Tibial nerve (tissue), 4 donors: ENCODE data around the gene CRABP1. TPM values are rescaled to one million over a fixed set of nuclear protein-coding genes. Genes with fewer than 3 reads are reported as not detected.
A peak's percentile ranks its signal among the peaks of the same experiment; 100 is the strongest.

Experiments used
- DNase-seq, 2 donors: peaks; one replicate each; pipeline ENCODE4 v3.0.0-alpha.2; 2019; ENCODE audit warnings: low spot score in 2 of 2
- H3K27ac ChIP-seq, 4 donors: fragments of 200-600 bp; sonication (generic) in 3 of 4; one replicate each; pipeline ENCODE4 v1.5.1; 2017 to 2019; ENCODE audit warnings: mild to moderate bottlenecking in 1 of 4
- H3K27me3 ChIP-seq, 2 donors: fragments of 200-600 bp; sonication (generic) in 1 of 2; one replicate each; pipeline versions ENCODE4 v1.5.1 to v1.6.0; 2017 to 2019
- H3K36me3 ChIP-seq, 3 donors: fragments of 200-600 bp; sonication (generic); one replicate each; pipeline ENCODE4 v1.5.1; 2018 to 2019
- H3K4me1 ChIP-seq, 4 donors: fragments of 200-600 bp; sonication (generic) in 3 of 4; one replicate each; pipeline ENCODE4 v1.5.1; 2017 to 2019
- H3K4me3 ChIP-seq, 4 donors: fragments of 200-600 bp; sonication (generic) in 3 of 4; one replicate each; pipeline ENCODE4 v1.5.1; 2017 to 2019; ENCODE audit warnings: mild to moderate bottlenecking in 1 of 4, moderate library complexity in 1 of 4
- H3K9me3 ChIP-seq, 4 donors: fragments of 200-600 bp; sonication (generic) in 3 of 4; one replicate each; pipeline ENCODE4 v1.5.1; 2017 to 2019
- EP300 ChIP-seq, 2 donors: sonication (generic); formaldehyde crosslinking; IDR thresholded peaks; one replicate each; pipeline ENCODE4 v1.6.1; 2017; ENCODE audit warnings: antibody characterized with exemption in 2 of 2, mild to moderate bottlenecking in 1 of 2
- POLR2A ChIP-seq, 2 donors: fragments of 450-650 bp; IDR thresholded peaks; one replicate each; pipeline ENCODE4 v1.6.1; 2017; ENCODE audit warnings: antibody characterized with exemption in 2 of 2, mild to moderate bottlenecking in 2 of 2, moderate library complexity in 2 of 2
- WGBS, 2 donors: methylation state at CpG; one replicate each; pipeline ENCODE4 v1.1.5; 2018; 5-methylcytosine and 5-hydroxymethylcytosine counted together
- total RNA-seq, 4 donors: library from RNA; depleted of rRNA; stranded (reverse); fragments of >200 nt; gene quantifications; one replicate each; pipeline ENCODE4 v1.1.0, GENCODE V29; 2016
- TF ChIP-seq, protein P1 (sequence below), 5 experiments: fragments of 200-600 bp in 3 of 5; fragments of 450-650 bp in 2 of 5; sonication (generic) in 3 of 5; IDR thresholded peaks; one replicate each; pipeline ENCODE4 v1.5.1; 2016 to 2019; ENCODE audit warnings: antibody characterized with exemption in 5 of 5, mild to moderate bottlenecking in 3 of 5, moderate library complexity in 2 of 5

Gene CRABP1
- total RNA-seq, 4 donors from 2014 or later: 1.6 to 6.6 TPM; not detected in 2

DNA sequence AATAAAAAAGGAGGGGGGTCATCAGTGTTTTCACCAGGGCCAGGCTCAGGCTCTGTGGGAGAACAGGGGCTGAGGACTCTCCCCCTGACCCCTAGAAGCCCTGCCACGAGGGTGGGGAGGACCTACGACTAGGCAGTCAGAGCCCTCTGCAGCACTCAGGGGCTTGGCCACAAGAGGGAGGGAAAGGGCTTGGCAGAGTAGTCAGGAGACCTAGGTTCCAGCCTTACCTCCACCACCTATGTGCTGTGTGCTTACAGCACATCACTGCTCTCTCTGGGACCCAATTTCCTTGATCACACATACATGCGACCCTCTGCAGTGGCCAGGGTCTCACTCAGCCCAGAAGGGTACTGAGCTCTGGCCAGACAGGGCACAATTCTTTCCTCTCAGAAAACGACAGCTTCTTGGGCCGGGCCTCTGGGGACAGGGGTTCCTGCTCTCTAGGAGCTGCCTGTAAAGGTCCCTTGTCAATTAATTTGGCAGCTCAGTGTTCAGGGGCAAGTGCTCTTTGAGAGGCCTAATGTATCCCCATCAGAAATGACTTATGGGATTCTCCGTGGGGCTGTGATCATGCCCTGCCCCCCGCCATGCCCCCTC, 24.4 kb upstream of the CRABP1 start:
- no peaks in the 10 kb centered on the region for H3K9me3 ChIP-seq
- no peak for DNase-seq
- peaks cover 0 to 8% (median 0%) of the 10 kb centered on the region in 4 donors for H3K4me1 ChIP-seq
- no peak for TF ChIP-seq POLR2A (IDR thresholded peaks at IDR 0.05)
- WGBS, 2 donors: 38 to 52% methylated on average over 7 of the region's 7 CpGs
- no peaks in the 10 kb centered on the region for H3K27me3 ChIP-seq
- peak overlapping the region in 2 of 4 donors; percentile 33 to 38 for H3K27ac ChIP-seq
- H3K36me3 ChIP-seq: no peaks in the 10 kb centered on the region
- no peak overlapping the region for H3K4me3 ChIP-seq

DNA sequence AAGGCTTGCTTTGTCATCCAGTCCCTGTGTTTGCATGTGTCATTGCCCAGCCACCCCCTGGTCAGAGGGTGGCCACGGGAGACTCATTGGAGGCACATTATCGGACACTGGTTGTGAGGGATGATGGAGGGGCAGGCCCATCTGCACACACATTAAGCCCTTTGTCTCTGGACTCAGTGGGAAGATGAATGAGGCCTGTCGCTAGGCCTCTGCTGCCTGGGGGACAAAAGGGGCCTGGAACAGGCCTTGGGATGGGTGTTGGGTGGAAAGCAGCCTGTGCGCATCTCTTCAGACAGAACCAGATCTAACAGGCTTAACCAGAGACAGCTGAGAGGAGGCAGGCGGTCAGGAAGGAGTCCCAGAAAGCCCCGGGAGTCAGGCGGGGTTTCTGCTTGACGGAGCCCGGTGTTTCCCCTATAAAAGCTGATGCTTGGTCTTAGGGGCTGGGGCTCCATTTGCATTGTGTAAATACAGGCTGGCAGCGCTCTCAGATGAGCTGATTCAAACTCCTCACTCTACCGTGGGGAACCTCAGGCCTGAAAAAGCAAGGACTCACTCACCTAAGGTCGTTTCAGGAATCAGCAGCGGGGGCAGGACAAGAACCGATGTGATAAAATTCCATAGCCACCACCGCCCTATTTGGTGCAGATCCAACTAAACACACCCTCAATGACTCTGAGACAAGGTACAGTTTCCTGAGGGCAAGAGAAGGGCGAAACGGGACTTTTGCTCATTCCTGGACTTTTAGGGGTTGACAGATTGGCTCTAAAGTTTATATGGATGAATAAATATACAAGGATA, 23.7 kb upstream of the CRABP1 start:
- Histone ChIP-seq H3K9me3 (no peaks in the 10 kb centered on the region), H3K4me3 (no peak overlapping the region), H3K27me3 (no peaks in the 10 kb centered on the region), H3K27ac (peak overlapping the region in 2 of 4 donors; percentile 33 to 38), H3K36me3 (no peaks in the 10 kb centered on the region), H3K4me1 (peaks cover 0 to 8% (median 0%) of the 10 kb centered on the region in 4 donors)
- no peak for DNase-seq
- TF ChIP-seq, protein P1, sequence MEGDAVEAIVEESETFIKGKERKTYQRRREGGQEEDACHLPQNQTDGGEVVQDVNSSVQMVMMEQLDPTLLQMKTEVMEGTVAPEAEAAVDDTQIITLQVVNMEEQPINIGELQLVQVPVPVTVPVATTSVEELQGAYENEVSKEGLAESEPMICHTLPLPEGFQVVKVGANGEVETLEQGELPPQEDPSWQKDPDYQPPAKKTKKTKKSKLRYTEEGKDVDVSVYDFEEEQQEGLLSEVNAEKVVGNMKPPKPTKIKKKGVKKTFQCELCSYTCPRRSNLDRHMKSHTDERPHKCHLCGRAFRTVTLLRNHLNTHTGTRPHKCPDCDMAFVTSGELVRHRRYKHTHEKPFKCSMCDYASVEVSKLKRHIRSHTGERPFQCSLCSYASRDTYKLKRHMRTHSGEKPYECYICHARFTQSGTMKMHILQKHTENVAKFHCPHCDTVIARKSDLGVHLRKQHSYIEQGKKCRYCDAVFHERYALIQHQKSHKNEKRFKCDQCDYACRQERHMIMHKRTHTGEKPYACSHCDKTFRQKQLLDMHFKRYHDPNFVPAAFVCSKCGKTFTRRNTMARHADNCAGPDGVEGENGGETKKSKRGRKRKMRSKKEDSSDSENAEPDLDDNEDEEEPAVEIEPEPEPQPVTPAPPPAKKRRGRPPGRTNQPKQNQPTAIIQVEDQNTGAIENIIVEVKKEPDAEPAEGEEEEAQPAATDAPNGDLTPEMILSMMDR (IDR thresholded peaks at IDR 0.05): no peak
- no peak for TF ChIP-seq EP300 (IDR thresholded peaks at IDR 0.05)
- no peak for TF ChIP-seq POLR2A (IDR thresholded peaks at IDR 0.05)
- WGBS, 2 donors: 48 to 52% methylated on average over 17 of the region's 17 CpGs

DNA sequence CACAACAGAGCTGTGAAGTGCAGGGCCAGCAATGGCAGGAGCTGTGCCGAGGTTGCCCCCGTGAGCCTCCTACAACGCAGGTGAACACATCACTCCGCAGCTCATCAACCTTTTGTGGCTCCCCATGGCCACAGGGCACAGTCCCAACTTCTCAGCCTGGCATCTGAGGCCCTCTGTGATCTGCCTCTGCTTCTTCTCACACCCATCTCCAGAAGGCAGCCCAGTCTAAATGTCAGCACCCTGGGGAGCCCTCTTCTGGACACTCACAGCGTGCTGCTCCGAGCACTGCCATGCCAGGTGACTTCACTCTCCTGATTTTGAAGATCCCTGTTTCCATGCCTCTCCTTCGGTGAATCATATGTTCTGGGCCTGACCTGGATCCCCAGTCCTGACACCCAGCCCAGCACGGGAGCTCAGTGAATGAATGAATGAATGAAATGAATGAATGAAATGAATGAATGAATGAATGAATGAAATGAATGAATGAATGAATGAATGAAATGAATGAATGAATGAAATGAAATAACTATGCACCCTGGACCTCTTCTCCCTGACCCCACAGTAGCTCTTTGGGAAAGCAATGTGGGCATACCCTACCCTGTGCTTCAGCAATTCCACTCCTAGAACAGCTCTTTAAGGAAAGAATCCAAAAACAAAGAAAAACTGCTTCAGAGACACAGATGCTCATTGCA, 22.9 kb upstream of the CRABP1 start:
- no peak for TF ChIP-seq POLR2A (IDR thresholded peaks at IDR 0.05)
- TF ChIP-seq, protein P1 (IDR thresholded peaks at IDR 0.05): no peak
- TF ChIP-seq EP300 (IDR thresholded peaks at IDR 0.05): no peak
- H3K4me3 ChIP-seq: no peak overlapping the region
- no peaks in the 10 kb centered on the region for H3K9me3 ChIP-seq
- H3K27me3 ChIP-seq: no peaks in the 10 kb centered on the region
- H3K36me3 ChIP-seq: no peaks in the 10 kb centered on the region
- DNase-seq: no peak
- peaks cover 0 to 8% (median 0%) of the 10 kb centered on the region in 4 donors for H3K4me1 ChIP-seq
- no peak overlapping the region for H3K27ac ChIP-seq
- 82% methylated on average over 8 of the region's 8 CpGs for WGBS, 2 donors

DNA sequence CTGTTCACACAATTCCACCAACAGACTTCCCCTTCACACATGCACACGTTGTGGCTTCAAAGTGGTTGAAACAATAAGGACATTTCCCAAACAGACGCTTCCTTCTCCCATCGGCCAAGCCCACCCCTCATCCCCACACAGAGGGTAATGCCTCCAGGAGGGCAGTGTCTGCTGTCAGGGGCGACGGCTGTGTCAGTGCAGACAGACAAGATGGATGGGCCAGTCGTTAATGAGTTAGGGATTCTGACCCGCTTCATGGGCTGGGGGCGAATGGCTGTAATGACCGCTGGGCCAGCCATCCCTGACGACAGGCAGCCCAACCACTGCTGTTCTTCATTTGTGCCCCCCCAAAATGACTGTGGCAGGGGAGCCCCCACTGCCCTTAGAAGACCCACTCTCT, 20.6 kb upstream of the CRABP1 start:
- Histone ChIP-seq H3K36me3 (no peaks in the 10 kb centered on the region), H3K4me1 (peaks cover 0 to 8% (median 0%) of the 10 kb centered on the region in 4 donors), H3K4me3 (no peak overlapping the region), H3K27me3 (no peaks in the 10 kb centered on the region), H3K9me3 (no peaks in the 10 kb centered on the region), H3K27ac (no peak overlapping the region)
- 79 to 80% methylated on average over 10 of the region's 10 CpGs for WGBS, 2 donors
- DNase-seq: no peak
- TF ChIP-seq, protein P1 (IDR thresholded peaks at IDR 0.05): no peak
- no peak for TF ChIP-seq POLR2A (IDR thresholded peaks at IDR 0.05)
- TF ChIP-seq EP300 (IDR thresholded peaks at IDR 0.05): no peak

DNA sequence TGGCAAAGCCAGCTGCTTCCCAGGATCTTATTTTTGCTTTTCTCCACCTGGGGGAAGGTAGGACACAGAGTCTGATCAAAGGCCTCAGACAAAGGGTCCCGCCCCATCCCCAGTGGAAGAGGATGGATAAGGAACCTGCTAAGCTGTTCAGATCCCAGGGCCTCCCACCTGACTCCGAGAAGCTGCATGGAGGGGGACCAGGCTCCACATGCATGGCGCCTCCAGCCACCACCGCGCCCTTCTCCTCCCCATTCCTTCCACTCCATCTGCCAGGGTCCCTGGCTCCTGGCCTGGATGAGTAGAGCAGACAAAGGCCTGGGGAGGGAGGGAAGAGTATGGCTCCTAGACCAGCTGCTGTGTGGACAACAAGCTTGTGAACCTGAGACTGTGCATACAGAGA, 20.0 kb upstream of the CRABP1 start:
- Histone ChIP-seq H3K36me3 (no peaks in the 10 kb centered on the region), H3K27ac (no peak overlapping the region), H3K4me1 (peaks cover 0 to 9% (median 0%) of the 10 kb centered on the region in 4 donors), H3K9me3 (no peaks in the 10 kb centered on the region), H3K27me3 (no peaks in the 10 kb centered on the region), H3K4me3 (no peak overlapping the region)
- no peak for DNase-seq
- TF ChIP-seq, protein P1 (IDR thresholded peaks at IDR 0.05): no peak
- TF ChIP-seq EP300 (IDR thresholded peaks at IDR 0.05) (no peak), POLR2A (IDR thresholded peaks at IDR 0.05) (no peak)
- 88 to 93% methylated on average over 5 of the region's 5 CpGs for WGBS, 2 donors
